GM19324 (cell line): ENCODE measurements around the gene TTC23.

Experiments
- ATAC-seq: cut with Tn5 transposase; IDR thresholded peaks from one replicate; pipeline ENCODE4 v1.9.1; 2021; ENCODE audit warnings: mild to moderate bottlenecking, moderate library complexity; ENCODE audit not compliant: unreplicated experiment, low FRiP score

TTC23 gene

DNA sequence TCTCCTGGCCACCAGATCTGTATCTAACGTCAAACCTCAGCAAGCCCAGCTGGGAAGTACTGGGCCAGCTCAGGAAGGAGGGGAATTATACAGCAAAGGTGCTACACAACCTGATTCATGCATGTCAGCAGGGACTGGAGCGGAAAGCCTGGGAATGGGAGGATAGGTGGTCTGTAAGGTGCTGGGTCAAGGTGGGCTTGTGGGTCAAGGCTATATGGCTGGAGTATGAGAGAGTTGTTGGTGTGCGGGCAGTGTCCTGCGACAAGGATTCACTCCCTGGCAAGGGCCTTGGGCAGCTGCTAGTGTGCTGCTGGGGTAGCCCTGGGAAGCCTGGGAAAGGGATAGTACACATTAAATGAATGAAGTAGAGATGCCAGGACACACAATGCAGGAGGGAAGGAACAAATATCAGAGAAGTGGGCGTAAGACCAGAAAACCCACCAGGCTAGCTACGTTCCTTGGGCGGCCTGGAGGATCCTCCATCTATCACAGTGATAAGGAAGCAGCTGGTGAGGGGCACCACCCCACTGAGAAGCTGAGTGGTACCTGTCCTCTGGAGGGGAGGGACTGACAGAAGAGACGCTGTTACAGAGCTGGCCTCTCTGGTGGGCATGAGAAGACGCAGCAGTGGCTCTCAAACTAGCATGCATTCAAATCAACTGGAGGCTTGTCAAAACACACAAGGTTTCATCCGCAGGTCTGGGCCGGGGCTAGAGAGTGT is 153.0 kb downstream of the TTC23 start:
- ATAC-seq = no peak

DNA sequence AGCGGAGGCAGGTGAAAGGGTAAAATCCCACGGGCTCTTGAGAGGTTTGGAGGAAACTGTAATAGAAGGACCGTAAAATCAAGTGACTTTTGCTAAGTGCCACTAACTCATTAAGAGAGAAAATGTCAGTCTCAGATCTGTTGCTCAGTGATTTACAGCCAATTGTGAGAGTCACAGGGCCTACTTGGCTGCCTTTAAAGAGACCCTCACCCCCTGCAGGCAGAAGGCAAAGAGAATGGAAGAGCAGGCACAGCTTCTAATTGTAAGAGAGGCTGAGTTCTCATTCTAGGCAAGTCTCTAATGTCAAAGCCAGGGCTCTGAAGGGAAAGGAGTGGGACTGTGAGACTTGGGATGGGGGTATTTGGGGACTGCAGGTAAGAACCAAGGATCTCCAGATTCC is 153.8 kb downstream of the TTC23 start:
- ATAC-seq = no peak

DNA sequence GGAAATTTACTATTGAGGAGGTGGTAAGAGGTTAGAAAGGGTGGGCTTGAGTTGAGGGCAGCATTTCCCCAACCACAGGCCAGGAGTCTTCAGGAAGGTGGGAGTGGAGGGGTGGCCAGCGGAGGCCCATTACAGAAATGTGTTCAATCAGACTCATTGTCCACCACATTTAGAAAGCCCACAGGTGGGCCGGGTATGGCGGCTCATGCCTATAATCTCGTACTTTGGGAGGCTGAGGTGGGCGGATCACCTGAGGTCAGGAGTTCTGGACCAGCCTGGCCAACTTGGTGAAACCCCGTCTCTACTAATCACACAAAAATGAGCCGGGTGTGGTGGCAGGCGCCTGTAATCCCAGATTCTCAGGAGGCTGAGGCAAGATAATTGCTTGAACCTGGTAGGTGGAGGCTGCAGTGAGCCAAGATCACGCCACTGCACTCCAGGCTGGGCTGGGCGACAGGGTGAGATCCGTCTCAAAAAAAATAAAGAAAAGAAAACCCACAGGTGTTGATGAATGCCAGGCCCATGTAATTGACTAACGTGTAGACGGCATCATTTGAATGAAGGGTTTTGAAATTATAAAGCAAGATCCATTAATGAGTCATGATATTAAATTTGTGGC is 156.7 kb downstream of the TTC23 start:
- no peak for ATAC-seq

DNA sequence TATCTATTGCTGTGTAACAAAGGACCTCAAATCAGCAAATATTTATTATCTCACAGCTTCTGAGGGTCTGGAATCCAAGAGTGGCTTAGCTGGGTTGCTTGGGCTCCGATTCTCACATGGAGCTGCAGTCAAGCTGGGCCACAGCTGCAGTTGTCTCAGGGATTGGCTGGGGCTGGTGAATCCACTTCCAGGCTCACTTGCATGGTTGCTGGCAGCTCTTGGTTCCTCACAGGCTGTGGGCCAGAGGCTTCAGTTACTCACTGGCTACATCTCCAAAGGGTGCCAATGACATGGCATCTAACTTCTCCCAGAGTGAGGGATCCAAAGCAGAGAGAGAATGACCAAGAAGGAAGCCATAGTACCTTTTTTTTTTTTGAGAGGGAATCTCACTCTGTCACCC is 158.4 kb downstream of the TTC23 start:
- ATAC-seq = no peak

DNA sequence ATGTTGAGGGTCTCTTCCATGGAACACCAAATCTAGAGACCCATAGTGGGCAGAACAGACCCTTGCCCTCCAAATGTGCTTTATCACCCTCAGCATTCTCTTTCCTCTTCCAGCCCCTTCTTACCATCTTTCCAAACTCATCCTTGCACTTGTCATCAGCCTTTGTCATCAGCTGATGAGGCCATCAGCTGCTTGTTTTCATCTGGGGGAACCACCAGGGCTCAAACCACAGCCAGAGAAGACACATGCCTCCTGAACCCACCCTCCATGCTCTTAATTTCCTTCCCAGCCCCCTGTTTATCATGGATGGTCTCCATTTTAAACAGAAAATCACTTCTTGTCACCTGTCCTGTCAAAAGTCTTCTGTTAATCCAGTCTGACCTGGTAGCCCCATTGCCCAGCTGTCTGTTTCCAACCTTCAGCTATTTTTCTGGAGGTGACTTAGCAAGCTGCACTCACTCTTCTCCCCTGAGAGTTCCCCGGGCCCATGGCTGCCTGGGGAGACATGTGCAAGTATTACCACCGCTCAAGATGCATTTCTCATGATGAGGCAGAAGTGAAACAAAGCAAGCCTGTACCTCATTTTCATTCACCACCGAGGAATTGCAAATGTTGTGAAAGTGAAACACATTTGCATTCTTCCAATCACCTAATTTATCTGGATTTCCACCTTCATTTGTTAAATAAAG is 159.2 kb downstream of the TTC23 start:
- peak; percentile 99 for ATAC-seq

DNA sequence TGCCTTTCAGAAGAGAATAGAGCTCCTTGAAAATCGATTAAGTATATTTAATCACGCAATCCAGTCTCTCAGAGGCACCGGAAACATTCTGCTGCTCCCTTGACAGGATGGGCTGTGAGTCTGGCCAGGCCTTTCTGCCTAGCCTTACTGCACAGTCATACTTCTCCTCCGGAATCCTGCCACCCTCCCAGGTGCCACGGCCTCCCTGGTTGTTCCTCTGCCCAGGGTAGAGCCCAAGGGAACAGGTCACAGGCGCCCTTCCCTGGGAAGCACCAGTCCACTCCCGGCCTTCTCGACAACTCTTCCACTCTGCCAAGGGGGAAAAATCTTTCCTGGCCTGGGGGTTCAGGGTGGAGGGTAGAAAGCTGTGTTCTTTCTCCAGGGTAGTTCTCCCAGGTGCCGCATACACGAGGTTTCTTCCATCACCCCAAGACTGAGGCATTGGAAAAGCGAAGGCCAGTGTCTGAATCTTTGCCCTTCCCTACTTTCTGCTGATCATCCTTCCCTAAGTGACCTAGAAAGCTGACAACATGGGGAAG is 161.9 kb downstream of the TTC23 start:
- ATAC-seq = no peak

DNA sequence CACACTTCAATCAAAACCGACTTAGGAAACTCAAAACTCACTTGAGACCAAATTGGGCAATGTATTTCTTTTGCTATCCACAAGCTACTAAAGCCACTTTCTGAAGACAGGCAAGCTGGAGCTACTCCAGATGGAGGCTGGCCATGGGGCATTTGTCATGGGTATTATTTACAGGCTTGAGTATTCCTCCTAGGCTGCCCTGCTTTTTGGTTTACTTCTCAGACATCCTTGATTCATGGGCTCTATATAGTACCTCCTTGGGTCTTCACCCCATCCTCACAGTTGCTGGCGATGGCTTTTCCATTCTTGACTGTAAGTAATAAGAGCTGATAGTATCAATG is 163.1 kb downstream of the TTC23 start:
- ATAC-seq = no peak
